Measurements from ENCODE around the gene PCMTD2.
A peak's percentile ranks its signal among the peaks of the same experiment; 100 is the strongest.
"Not testable (repeated sequence)": the region's sequence is repeated elsewhere in the genome, so short reads cannot be mapped to it uniquely, and the experiment has no call there.

PCMTD2 gene

GRCh38 chr20:64224351-64225170 is 31.0 kb upstream of the PCMTD2 start:
- peak; percentile 93 for DNase-seq

GRCh38 chr20:64225171-64225595 is 30.4 kb upstream of the PCMTD2 start:
- DNase-seq = no peak

- no peak for DNase-seq
Measured at GRCh38 chr20:64225828-64226598, 29.5 kb upstream of the PCMTD2 start.

- no peak for DNase-seq
Measured at GRCh38 chr20:64226686-64227580, 28.6 kb upstream of the PCMTD2 start.

- DNase-seq = no peak
Measured at GRCh38 chr20:64228086-64228653, 27.4 kb upstream of the PCMTD2 start.

- no peak for DNase-seq
Measured at GRCh38 chr20:64228751-64229506, 26.6 kb upstream of the PCMTD2 start.

GRCh38 chr20:64229507-64230061 is 26.0 kb upstream of the PCMTD2 start:
- no peak for DNase-seq

GRCh38 chr20:64230461-64231145 is 24.9 kb upstream of the PCMTD2 start:
- no peak for DNase-seq

GRCh38 chr20:64231621-64232550 is 23.7 kb upstream of the PCMTD2 start:
- no peak for DNase-seq

- no peak for DNase-seq
Measured at GRCh38 chr20:64232794-64233193, 22.8 kb upstream of the PCMTD2 start.

- no peak for DNase-seq
Measured at GRCh38 chr20:64233725-64234124, 21.8 kb upstream of the PCMTD2 start.

GRCh38 chr20:64234291-64234791 is 21.2 kb upstream of the PCMTD2 start:
- no peak for DNase-seq

GRCh38 chr20:64234921-64235565 is 20.5 kb upstream of the PCMTD2 start:
- DNase-seq = not testable (repeated sequence)

- DNase-seq = no peak
Measured at GRCh38 chr20:64236137-64237088, 19.1 kb upstream of the PCMTD2 start.

GRCh38 chr20:64237316-64237715 is 18.2 kb upstream of the PCMTD2 start:
- no peak for DNase-seq

- DNase-seq = no peak
Measured at GRCh38 chr20:64238115-64238825, 17.3 kb upstream of the PCMTD2 start.

GRCh38 chr20:64238851-64239387 is 16.6 kb upstream of the PCMTD2 start:
- no peak for DNase-seq

All from fibroblast of upper back skin (primary cell).